Germinal center (tissue), 1 donor: Measurements from ENCODE around the gene SLC4A2.
A peak's percentile ranks its signal among the peaks of the same experiment; 100 is the strongest.

Experiments used
- DNase-seq: peaks from one replicate; pipeline ENCODE4 v3.0.0; 2012; ENCODE audit warnings: mixed read lengths, low spot score

The SLC4A2 gene

GRCh38 chr7:151115121-151115835 lies 55.9 kb downstream of the SLC4A2 start:
- peak; percentile 45 for DNase-seq

DNA sequence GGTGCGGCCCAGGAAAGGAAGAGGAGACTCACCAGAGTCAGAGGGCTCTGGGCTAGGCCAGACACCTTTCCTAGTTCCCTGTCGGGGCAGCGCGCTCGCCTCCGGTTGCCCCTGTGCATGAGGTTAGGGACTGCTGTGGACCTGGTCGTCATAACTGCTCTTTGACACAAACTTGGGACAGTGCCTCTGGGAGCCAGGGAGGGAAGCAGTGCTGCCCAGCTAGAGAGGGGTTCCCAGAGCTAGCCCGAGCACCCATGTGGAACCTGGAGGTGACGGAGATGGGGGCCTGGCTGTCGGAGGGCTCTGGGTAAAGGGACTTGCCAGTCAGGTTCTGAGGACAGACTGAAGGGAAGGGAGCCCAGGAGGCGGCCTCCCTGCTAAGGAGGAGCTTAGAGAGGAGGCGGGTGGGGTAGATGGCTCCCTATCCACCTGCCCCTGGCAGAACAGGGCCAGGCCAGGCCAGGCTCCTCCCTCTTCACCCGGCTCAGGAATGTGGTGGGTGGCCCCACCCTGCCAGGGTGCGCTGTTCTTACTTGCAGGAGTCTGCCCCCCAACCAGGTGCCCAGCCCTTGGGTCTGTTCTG lies 56.5 kb downstream of the SLC4A2 start:
- no peak for DNase-seq

- no peak for DNase-seq
Measured at GRCh38 chr7:151116603-151117440, 57.4 kb downstream of the SLC4A2 start.

GRCh38 chr7:151117565-151117964 lies 58.2 kb downstream of the SLC4A2 start:
- no peak for DNase-seq

GRCh38 chr7:151118108-151119054 lies 59.0 kb downstream of the SLC4A2 start:
- no peak for DNase-seq

DNA sequence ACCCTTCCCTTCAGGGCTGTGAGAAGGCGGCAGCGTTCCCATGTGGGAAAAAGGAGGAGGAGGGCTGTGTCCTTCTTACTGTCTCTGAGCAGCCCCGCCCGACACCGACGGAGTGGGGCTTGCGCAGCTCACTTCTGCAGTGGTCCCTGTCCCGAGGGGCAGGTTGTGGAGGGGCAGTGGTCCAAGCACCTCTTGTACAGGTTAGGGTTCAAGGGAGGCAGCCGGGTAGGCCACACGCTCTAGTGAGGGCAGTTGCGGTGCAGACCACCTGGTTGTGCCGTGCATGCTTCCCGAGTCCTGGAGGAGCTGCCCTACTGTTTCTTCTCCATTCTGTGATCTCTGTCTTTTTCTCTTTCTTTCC lies 59.6 kb downstream of the SLC4A2 start:
- no peak for DNase-seq

GRCh38 chr7:151119902-151120301 lies 60.5 kb downstream of the SLC4A2 start:
- DNase-seq = no peak

GRCh38 chr7:151120896-151121295 lies 61.5 kb downstream of the SLC4A2 start:
- no peak for DNase-seq

- DNase-seq = no peak
Measured at GRCh38 chr7:151121380-151122170, 62.2 kb downstream of the SLC4A2 start.

- no peak for DNase-seq
Measured at GRCh38 chr7:151122276-151122675, 62.9 kb downstream of the SLC4A2 start.

GRCh38 chr7:151122796-151123157 lies 63.4 kb downstream of the SLC4A2 start:
- DNase-seq = no peak

DNA sequence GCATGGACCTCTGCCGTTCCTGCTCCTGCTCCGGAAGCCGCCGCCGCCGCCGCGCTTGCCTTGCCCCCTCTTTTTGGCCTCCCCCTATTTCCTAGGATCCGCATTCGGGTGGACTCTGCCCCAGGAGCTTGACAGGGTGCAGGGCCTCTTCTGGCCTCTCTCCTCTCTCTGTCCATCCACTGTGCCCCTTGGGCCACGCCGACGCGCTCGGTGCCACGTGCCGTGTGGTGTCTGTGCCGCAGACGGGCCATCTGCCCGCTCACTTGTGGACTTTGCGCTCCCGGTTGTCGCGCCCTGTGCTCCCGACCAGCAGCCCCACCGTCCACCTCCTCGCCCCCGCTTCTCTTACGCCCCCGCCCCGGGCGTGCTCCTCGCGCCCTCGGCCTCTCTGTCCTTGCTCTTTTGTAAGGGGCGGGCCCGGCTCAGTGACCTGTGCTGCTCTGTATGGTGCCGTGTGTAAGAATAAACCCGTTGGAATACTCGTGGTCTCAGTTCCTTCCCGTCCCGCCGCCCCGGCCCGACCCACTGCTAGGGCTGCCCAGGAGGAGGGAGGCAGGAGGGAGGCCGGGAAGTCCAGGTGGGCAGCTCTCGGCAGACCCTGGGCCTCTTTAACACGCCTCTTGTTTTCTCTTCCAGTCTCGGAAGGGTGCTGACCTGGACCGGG lies 63.9 kb downstream of the SLC4A2 start:
- DNase-seq = no peak

- peak; percentile 90 for DNase-seq
Measured at GRCh38 chr7:151123822-151124464, 64.6 kb downstream of the SLC4A2 start.

- no peak for DNase-seq
Measured at GRCh38 chr7:151124481-151124880, 65.1 kb downstream of the SLC4A2 start.

DNA sequence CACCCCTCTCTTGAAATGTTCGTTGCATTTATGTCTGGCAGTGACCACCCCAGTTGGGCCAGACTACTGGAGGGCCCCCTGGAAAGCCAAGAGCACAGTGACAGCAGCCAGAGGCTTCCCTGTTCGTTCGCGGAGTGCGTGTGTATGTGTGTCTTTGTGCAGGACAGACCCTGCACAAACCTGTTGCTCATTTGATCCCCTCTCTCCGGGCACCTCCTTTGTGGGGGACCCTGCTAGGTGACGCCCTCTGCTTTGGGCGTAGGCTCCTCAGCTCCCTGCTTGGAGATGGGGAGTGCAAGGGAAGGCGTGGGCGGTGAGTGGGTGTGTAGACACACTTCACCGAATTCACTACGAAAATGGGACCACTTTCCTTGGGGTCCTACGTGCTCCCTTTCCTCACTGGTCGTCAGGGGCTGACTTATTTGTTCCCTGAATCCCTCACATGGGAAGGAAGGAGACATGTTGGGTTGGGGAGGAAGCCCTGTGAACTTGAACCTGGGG lies 65.6 kb downstream of the SLC4A2 start:
- no peak for DNase-seq

DNA sequence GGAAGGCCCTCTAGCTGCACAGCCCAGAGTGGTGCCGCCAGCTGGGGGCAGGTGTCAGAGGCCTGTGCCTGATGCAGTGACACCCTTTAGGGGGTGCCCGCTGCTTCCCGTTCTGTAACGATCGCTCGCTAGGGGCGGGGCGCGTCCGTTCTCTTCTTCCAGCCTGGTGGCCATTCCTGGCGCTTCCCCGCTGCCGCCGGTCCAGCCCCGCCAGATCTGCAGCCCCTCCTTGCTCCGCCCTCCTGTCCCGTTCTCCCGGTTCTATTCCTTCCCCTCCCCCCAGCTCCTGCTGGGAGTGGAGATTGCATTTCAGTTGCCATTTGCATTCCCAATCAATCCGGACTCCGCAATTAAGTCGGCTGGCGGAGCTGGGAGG lies 66.1 kb downstream of the SLC4A2 start:
- no peak for DNase-seq

GRCh38 chr7:151125846-151126481 lies 66.6 kb downstream of the SLC4A2 start:
- DNase-seq = no peak
